ENCODE data around the gene ALPI.

DNA sequence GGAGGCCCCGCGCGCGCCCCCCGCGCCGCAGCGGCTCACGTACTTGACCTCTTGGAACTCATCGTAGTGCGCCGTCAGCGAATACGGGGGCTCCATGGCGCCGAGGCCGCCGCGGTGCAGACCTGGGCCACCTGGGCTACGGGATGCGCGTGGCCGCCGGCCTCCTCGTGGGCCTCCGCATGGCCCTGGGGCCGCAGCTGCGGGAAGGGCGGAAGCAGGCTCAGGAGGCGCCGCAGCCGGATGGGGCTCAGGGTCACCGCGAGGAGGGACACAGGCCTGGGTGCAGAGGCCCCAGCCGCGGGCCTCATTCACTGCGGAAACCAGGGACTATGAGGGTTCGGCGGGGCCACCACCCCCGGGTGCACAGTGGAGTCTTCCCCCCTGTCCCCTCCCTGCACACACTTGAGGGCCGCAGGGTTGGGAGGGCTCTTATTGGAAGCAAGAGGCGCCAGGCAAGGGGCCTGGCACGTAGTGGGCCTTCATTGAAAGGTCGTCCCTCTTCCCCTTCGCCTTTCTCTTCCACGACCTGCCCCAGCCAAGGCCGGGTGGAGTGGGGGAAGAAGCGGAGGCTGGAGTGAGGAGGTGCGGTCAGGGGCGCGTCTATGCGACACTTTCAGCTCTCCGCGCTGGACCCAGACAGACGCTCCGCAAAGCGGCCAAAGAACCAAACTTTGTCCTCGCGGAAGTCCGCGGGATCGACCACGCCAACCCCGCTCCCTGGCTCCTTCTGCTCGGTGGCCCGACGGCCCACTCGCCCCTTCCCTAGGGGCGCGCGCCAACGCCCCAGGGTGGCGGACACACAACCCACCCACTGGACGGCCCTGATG lies 30.8 kb downstream of the ALPI start:
- no peak for TF ChIP-seq POLR2A (IDR thresholded peaks at IDR 0.05)
- TF ChIP-seq, protein P1, sequence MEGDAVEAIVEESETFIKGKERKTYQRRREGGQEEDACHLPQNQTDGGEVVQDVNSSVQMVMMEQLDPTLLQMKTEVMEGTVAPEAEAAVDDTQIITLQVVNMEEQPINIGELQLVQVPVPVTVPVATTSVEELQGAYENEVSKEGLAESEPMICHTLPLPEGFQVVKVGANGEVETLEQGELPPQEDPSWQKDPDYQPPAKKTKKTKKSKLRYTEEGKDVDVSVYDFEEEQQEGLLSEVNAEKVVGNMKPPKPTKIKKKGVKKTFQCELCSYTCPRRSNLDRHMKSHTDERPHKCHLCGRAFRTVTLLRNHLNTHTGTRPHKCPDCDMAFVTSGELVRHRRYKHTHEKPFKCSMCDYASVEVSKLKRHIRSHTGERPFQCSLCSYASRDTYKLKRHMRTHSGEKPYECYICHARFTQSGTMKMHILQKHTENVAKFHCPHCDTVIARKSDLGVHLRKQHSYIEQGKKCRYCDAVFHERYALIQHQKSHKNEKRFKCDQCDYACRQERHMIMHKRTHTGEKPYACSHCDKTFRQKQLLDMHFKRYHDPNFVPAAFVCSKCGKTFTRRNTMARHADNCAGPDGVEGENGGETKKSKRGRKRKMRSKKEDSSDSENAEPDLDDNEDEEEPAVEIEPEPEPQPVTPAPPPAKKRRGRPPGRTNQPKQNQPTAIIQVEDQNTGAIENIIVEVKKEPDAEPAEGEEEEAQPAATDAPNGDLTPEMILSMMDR (IDR thresholded peaks at IDR 0.05): no peak
